DOHH2 (cell line): ENCODE measurements around the gene DCLRE1C.

Experiments
- CTCF ChIP-seq: fragments of 200-600 bp; sonication (generic); IDR thresholded peaks from one replicate; pipeline ENCODE4 v1.5.1; 2014; ENCODE audit warnings: antibody characterized with exemption, mild to moderate bottlenecking, low read depth, low read length; ENCODE audit not compliant: poor library complexity, severe bottlenecking
- EZH2phosphoT487 ChIP-seq: fragments of 200-600 bp; sonication (generic); IDR thresholded peaks from 2 replicates; pipeline ENCODE4 v1.6.1; 2017; ENCODE audit warnings: borderline replicate concordance, mild to moderate bottlenecking, antibody characterized with exemption, low read length, moderate library complexity, mixed read lengths

GRCh38 chr10:14889318-14889717 is 64.6 kb downstream of the DCLRE1C start:
- no peak for TF ChIP-seq CTCF
- no peak for TF ChIP-seq EZH2phosphoT487
